ENCODE measurements around the gene DNAAF3.

Gene DNAAF3

GRCh38 chr19:55197528-55197927 lies 31.1 kb upstream of the DNAAF3 start:
- Histone ChIP-seq H3K27me3 (ENCODE audit: insufficient read depth, low read length, poor library complexity, severe bottlenecking) (no peaks in the 10 kb centered on the region), H3F3A (ENCODE audit: low read depth) (no peaks in the 10 kb centered on the region), H3K9ac (ENCODE audit: low read depth, low read length, poor library complexity, severe bottlenecking) (no peak overlapping the region), H3K4me3 (ENCODE audit: low read length, poor library complexity, severe bottlenecking) (no peak overlapping the region), H3K79me2 (ENCODE audit: insufficient read depth, low read length) (no peaks in the 10 kb centered on the region), H4K20me1 (ENCODE audit: insufficient read depth, low read length, poor library complexity, severe bottlenecking) (no peaks in the 10 kb centered on the region), H3K36me3 (ENCODE audit: insufficient read depth, low read length) (no peaks in the 10 kb centered on the region), H3K4me1 (ENCODE audit: insufficient read depth, low read length, poor library complexity, severe bottlenecking) (no peaks in the 10 kb centered on the region), H3K4me2 (ENCODE audit: low read depth, low read length, poor library complexity, severe bottlenecking) (no peak overlapping the region), H2AFZ (ENCODE audit: low read length) (no peak overlapping the region), H3K9me2 (replicated peaks; ENCODE audit: low read depth, low read length) (no peaks in the 10 kb centered on the region), H3K9me3 (ENCODE audit: insufficient read depth, low read depth, low read length) (no peaks in the 10 kb centered on the region)
- TF ChIP-seq EZH2phosphoT487 (IDR thresholded peaks at IDR 0.05; ENCODE audit: borderline replicate concordance) (no peak), CTCF (conservative IDR thresholded peaks at IDR 0.05; ENCODE audit: low read length) (no peak)

- no peaks in the 10 kb centered on the region for H3K27me3 ChIP-seq (ENCODE audit: insufficient read depth, low read length, poor library complexity, severe bottlenecking)
- H3K4me1 ChIP-seq (ENCODE audit: insufficient read depth, low read length, poor library complexity, severe bottlenecking): no peaks in the 10 kb centered on the region
- H3K9me3 ChIP-seq (ENCODE audit: insufficient read depth, low read depth, low read length): no peaks in the 10 kb centered on the region
- H3K9me2 ChIP-seq (replicated peaks; ENCODE audit: low read depth, low read length): no peaks in the 10 kb centered on the region
- H3K79me2 ChIP-seq (ENCODE audit: insufficient read depth, low read length): no peaks in the 10 kb centered on the region
- H3F3A ChIP-seq (ENCODE audit: low read depth): no peaks in the 10 kb centered on the region
- H3K4me2 ChIP-seq (ENCODE audit: low read depth, low read length, poor library complexity, severe bottlenecking): no peak overlapping the region
- TF ChIP-seq EZH2phosphoT487 (IDR thresholded peaks at IDR 0.05; ENCODE audit: borderline replicate concordance) (no peak), CTCF (conservative IDR thresholded peaks at IDR 0.05; ENCODE audit: low read length) (no peak)
- no peak overlapping the region for H2AFZ ChIP-seq (ENCODE audit: low read length)
- H3K9ac ChIP-seq (ENCODE audit: low read depth, low read length, poor library complexity, severe bottlenecking): no peak overlapping the region
- no peak overlapping the region for H3K4me3 ChIP-seq (ENCODE audit: low read length, poor library complexity, severe bottlenecking)
- H3K36me3 ChIP-seq (ENCODE audit: insufficient read depth, low read length): no peaks in the 10 kb centered on the region
- H4K20me1 ChIP-seq (ENCODE audit: insufficient read depth, low read length, poor library complexity, severe bottlenecking): no peaks in the 10 kb centered on the region
These were observed 30.4 kb upstream of the DNAAF3 start for GRCh38 chr19:55196803-55197202.

- Histone ChIP-seq H3K36me3 (ENCODE audit: insufficient read depth, low read length) (no peaks in the 10 kb centered on the region), H3F3A (ENCODE audit: low read depth) (no peaks in the 10 kb centered on the region), H2AFZ (ENCODE audit: low read length) (no peak overlapping the region), H3K4me3 (ENCODE audit: low read length, poor library complexity, severe bottlenecking) (no peak overlapping the region), H3K27me3 (ENCODE audit: insufficient read depth, low read length, poor library complexity, severe bottlenecking) (no peaks in the 10 kb centered on the region), H3K9me2 (replicated peaks; ENCODE audit: low read depth, low read length) (no peaks in the 10 kb centered on the region), H4K20me1 (ENCODE audit: insufficient read depth, low read length, poor library complexity, severe bottlenecking) (no peaks in the 10 kb centered on the region), H3K4me2 (ENCODE audit: low read depth, low read length, poor library complexity, severe bottlenecking) (no peak overlapping the region), H3K79me2 (ENCODE audit: insufficient read depth, low read length) (no peaks in the 10 kb centered on the region), H3K9ac (ENCODE audit: low read depth, low read length, poor library complexity, severe bottlenecking) (no peak overlapping the region), H3K4me1 (ENCODE audit: insufficient read depth, low read length, poor library complexity, severe bottlenecking) (no peaks in the 10 kb centered on the region), H3K9me3 (ENCODE audit: insufficient read depth, low read depth, low read length) (no peaks in the 10 kb centered on the region)
- TF ChIP-seq CTCF (conservative IDR thresholded peaks at IDR 0.05; ENCODE audit: low read length) (no peak), EZH2phosphoT487 (IDR thresholded peaks at IDR 0.05; ENCODE audit: borderline replicate concordance) (no peak)
These were observed 27.1 kb upstream of the DNAAF3 start for GRCh38 chr19:55193481-55193880.

Measured in Loucy (cell line).